Measurements from ENCODE around the gene IL18. TPM values are rescaled to one million over a fixed set of nuclear protein-coding genes. Genes with fewer than 3 reads are reported as not detected.

Gene IL18
- total RNA-seq, 1 experiment from 2014 or later, result 0.74 TPM

DNA sequence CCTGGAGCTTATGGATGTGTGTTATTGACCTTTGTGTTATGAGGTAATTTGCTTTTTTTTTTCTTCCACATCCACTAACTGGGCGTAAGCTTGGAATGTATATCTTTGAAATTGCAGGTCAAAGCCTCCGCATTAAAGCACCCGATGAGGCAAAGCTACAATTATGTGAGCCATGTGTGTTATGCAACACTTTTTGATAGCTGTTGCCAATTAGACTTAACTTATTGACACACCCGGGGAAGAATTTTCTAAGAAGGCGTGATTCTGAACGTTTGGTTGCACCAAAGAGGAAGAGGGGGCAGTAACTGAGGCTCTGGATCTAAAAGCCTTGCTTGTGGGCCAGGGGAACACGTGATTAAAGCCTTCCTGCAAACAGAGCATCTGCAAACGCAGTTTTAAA, 2.7 kb upstream of the IL18 start:
- no peak overlapping the region for H3K27ac Mint-ChIP-seq
- H3K4me3 Mint-ChIP-seq, result no peak overlapping the region
- H3K36me3 Mint-ChIP-seq, result no peaks in the 10 kb centered on the region
- ATAC-seq (no peak), DNase-seq (ENCODE audit: low spot score) (no peak)
- TF ChIP-seq, protein P1, sequence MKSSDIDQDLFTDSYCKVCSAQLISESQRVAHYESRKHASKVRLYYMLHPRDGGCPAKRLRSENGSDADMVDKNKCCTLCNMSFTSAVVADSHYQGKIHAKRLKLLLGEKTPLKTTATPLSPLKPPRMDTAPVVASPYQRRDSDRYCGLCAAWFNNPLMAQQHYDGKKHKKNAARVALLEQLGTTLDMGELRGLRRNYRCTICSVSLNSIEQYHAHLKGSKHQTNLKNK (CRISPR knock-in tag; IDR thresholded peaks at IDR 0.05), result no peak
- no peak for TF ChIP-seq PRRX2 (CRISPR knock-in tag; IDR thresholded peaks at IDR 0.05)
- no peak for TF ChIP-seq TCF7 (CRISPR knock-in tag; IDR thresholded peaks at IDR 0.05; ENCODE audit: low read depth)
- TF ChIP-seq RELA (CRISPR knock-in tag; IDR thresholded peaks at IDR 0.05; ENCODE audit: borderline replicate concordance), result no peak
- no peak for TF ChIP-seq NR1H2 (CRISPR knock-in tag; IDR thresholded peaks at IDR 0.05)
- no peak for TF ChIP-seq SMAD4 (CRISPR knock-in tag; IDR thresholded peaks at IDR 0.05)
- TF ChIP-seq, protein P2, sequence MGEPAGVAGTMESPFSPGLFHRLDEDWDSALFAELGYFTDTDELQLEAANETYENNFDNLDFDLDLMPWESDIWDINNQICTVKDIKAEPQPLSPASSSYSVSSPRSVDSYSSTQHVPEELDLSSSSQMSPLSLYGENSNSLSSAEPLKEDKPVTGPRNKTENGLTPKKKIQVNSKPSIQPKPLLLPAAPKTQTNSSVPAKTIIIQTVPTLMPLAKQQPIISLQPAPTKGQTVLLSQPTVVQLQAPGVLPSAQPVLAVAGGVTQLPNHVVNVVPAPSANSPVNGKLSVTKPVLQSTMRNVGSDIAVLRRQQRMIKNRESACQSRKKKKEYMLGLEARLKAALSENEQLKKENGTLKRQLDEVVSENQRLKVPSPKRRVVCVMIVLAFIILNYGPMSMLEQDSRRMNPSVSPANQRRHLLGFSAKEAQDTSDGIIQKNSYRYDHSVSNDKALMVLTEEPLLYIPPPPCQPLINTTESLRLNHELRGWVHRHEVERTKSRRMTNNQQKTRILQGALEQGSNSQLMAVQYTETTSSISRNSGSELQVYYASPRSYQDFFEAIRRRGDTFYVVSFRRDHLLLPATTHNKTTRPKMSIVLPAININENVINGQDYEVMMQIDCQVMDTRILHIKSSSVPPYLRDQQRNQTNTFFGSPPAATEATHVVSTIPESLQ (CRISPR knock-in tag; IDR thresholded peaks at IDR 0.05), result no peak
- TF ChIP-seq, protein P3, sequence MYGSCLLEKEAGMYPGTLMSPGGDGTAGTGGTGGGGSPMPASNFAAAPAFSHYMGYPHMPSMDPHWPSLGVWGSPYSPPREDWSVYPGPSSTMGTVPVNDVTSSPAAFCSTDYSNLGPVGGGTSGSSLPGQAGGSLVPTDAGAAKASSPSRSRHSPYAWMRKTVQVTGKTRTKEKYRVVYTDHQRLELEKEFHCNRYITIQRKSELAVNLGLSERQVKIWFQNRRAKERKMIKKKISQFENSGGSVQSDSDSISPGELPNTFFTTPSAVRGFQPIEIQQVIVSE (CRISPR knock-in tag; IDR thresholded peaks at IDR 0.05; ENCODE audit: borderline replicate concordance), result no peak
- TF ChIP-seq, protein P4, sequence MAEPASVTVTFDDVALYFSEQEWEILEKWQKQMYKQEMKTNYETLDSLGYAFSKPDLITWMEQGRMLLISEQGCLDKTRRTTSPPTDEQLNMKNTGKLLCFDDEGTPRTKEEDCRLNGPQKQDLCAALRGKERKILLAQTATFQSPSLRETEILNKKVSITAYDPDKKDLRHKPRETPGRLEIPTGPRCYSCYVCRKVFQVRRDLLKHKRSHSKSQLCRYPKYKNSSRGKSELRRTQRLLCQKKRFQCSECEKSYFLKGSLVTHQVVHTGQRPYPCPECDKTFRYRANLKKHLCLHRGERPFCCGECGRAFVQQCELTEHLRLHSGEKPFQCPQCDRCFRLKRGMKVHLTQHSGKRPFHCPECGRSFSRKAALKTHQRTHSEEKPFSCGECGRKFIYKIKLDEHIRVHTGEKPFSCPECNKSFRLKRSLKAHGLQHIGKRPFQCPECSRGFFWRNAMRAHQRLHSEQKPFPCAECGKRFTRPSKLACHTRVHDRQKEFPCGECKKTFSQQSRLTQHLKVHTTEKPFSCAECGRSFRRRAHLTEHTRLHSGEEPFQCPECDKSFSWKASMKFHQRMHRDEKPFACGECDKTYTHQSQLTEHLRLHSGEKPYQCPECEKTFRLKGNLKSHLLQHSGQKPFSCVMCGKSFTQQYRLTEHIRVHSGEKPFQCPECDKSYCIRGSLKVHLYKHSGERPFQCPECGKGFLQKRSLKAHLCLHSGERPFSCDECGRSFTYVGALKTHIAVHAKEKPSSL (CRISPR knock-in tag; conservative IDR thresholded peaks at IDR 0.05), result no peak
- TF ChIP-seq HMGA2 (CRISPR knock-in tag; IDR thresholded peaks at IDR 0.05), result no peak
- TF ChIP-seq ZNF317 (CRISPR knock-in tag; IDR thresholded peaks at IDR 0.05; ENCODE audit: borderline replicate concordance, low read depth), result no peak
- TF ChIP-seq CREB1 (CRISPR knock-in tag; IDR thresholded peaks at IDR 0.05), result no peak
- no peak for TF ChIP-seq FOXP1 (CRISPR knock-in tag; IDR thresholded peaks at IDR 0.05; ENCODE audit: borderline replicate concordance)
- TF ChIP-seq IRF2 (CRISPR knock-in tag; IDR thresholded peaks at IDR 0.05; ENCODE audit: borderline replicate concordance, low read depth), result no peak
- TF ChIP-seq SMAD3 (CRISPR knock-in tag; IDR thresholded peaks at IDR 0.05; ENCODE audit: borderline replicate concordance), result no peak
- TF ChIP-seq USF2 (CRISPR knock-in tag; IDR thresholded peaks at IDR 0.05), result no peak
- no peak for TF ChIP-seq MXD4 (CRISPR knock-in tag; IDR thresholded peaks at IDR 0.05; ENCODE audit: borderline replicate concordance)
- no peak for TF ChIP-seq ZNF396 (CRISPR knock-in tag; IDR thresholded peaks at IDR 0.05; ENCODE audit: borderline replicate concordance)
- TF ChIP-seq FOXK1 (CRISPR knock-in tag; IDR thresholded peaks at IDR 0.05), result no peak
- TF ChIP-seq EMX1 (CRISPR knock-in tag; IDR thresholded peaks at IDR 0.05), result no peak
- POLR2A ChIA-PET, result no interaction called here
- H3K4me1 Mint-ChIP-seq, result peaks cover 10% of the 10 kb centered on the region
- CTCF ChIA-PET, result interaction anchor here (0.9 to 2.4 kb wide), 2 partner anchors 9 to 114 kb away, joined by 3 to 12 read pairs; partner anchors contain the start of gene BCO2
- no peaks in the 10 kb centered on the region; the same call in none of the 2 replicates for H3K27me3 Mint-ChIP-seq (ENCODE audit: low read depth)
- no peaks in the 10 kb centered on the region for H3K9me3 Mint-ChIP-seq

GRCh38 chr11:112165049-112165448, 1.2 kb upstream of the IL18 start:
- ATAC-seq, result no peak
- TF ChIP-seq, protein P5, sequence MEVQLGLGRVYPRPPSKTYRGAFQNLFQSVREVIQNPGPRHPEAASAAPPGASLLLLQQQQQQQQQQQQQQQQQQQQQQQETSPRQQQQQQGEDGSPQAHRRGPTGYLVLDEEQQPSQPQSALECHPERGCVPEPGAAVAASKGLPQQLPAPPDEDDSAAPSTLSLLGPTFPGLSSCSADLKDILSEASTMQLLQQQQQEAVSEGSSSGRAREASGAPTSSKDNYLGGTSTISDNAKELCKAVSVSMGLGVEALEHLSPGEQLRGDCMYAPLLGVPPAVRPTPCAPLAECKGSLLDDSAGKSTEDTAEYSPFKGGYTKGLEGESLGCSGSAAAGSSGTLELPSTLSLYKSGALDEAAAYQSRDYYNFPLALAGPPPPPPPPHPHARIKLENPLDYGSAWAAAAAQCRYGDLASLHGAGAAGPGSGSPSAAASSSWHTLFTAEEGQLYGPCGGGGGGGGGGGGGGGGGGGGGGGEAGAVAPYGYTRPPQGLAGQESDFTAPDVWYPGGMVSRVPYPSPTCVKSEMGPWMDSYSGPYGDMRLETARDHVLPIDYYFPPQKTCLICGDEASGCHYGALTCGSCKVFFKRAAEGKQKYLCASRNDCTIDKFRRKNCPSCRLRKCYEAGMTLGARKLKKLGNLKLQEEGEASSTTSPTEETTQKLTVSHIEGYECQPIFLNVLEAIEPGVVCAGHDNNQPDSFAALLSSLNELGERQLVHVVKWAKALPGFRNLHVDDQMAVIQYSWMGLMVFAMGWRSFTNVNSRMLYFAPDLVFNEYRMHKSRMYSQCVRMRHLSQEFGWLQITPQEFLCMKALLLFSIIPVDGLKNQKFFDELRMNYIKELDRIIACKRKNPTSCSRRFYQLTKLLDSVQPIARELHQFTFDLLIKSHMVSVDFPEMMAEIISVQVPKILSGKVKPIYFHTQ (CRISPR knock-in tag; IDR thresholded peaks at IDR 0.05), result no peak
- TF ChIP-seq TEAD1 (CRISPR knock-in tag; IDR thresholded peaks at IDR 0.05), result no peak
- TF ChIP-seq KAT7 (CRISPR knock-in tag; IDR thresholded peaks at IDR 0.05; ENCODE audit: borderline replicate concordance), result no peak
- TF ChIP-seq, protein P3 (CRISPR knock-in tag; IDR thresholded peaks at IDR 0.05; ENCODE audit: borderline replicate concordance), result no peak
- TF ChIP-seq ETV6 (CRISPR knock-in tag; IDR thresholded peaks at IDR 0.05), result no peak
- TF ChIP-seq, protein P4 (CRISPR knock-in tag; conservative IDR thresholded peaks at IDR 0.05), result no peak

More at GRCh38 chr11:112165049-112165448, 1.2 kb upstream of the IL18 start:
- no peaks in the 10 kb centered on the region; the same call in none of the 2 replicates for H3K27me3 Mint-ChIP-seq (ENCODE audit: low read depth)
- no peaks in the 10 kb centered on the region for H3K9me3 Mint-ChIP-seq
- H3K27ac Mint-ChIP-seq, result no peak overlapping the region
- no peaks in the 10 kb centered on the region for H3K36me3 Mint-ChIP-seq
- H3K4me1 Mint-ChIP-seq, result peaks cover 10% of the 10 kb centered on the region
- no peak overlapping the region for H3K4me3 Mint-ChIP-seq
- POLR2A ChIA-PET, result no interaction called here
- CTCF ChIA-PET, result interaction anchor here (1.5 to 2.4 kb wide), 2 partner anchors 10 to 51 kb away, joined by 3 to 12 read pairs; partner anchors contain the start of gene BCO2
- DNase-seq (ENCODE audit: low spot score), result no peak

All from WTC11 (cell line).